Measurements from ENCODE around the gene TMEM117.
"Not testable (repeated sequence)": the region's sequence is repeated elsewhere in the genome, so short reads cannot be mapped to it uniquely, and the experiment has no call there.

TMEM117 gene

GRCh38 chr12:44126806-44127205, 290.9 kb downstream of the TMEM117 start:
- no peak for DNase-seq

- DNase-seq = no peak
Measured at GRCh38 chr12:44127966-44128710, 292.3 kb downstream of the TMEM117 start.

GRCh38 chr12:44143175-44143574, 307.3 kb downstream of the TMEM117 start:
- no peak for DNase-seq

GRCh38 chr12:44148936-44149335, 313.1 kb downstream of the TMEM117 start:
- no peak for DNase-seq

- no peak for DNase-seq
Measured at GRCh38 chr12:44154128-44154527, 318.2 kb downstream of the TMEM117 start.

- no peak for DNase-seq
Measured at GRCh38 chr12:44155358-44155757, 319.5 kb downstream of the TMEM117 start.

- DNase-seq = no peak
Measured at GRCh38 chr12:44157359-44157758, 321.5 kb downstream of the TMEM117 start.

- no peak for DNase-seq
Measured at GRCh38 chr12:44158746-44159145, 322.9 kb downstream of the TMEM117 start.

GRCh38 chr12:44159216-44159615, 323.3 kb downstream of the TMEM117 start:
- no peak for DNase-seq

- no peak for DNase-seq
Measured at GRCh38 chr12:44159862-44160261, 324.0 kb downstream of the TMEM117 start.

GRCh38 chr12:44162961-44163360, 327.1 kb downstream of the TMEM117 start:
- no peak for DNase-seq

- DNase-seq = no peak
Measured at GRCh38 chr12:44174053-44174452, 338.2 kb downstream of the TMEM117 start.

GRCh38 chr12:44184499-44185206, 348.8 kb downstream of the TMEM117 start:
- no peak for DNase-seq

- no peak for DNase-seq
Measured at GRCh38 chr12:44193281-44193680, 357.4 kb downstream of the TMEM117 start.

- DNase-seq = not testable (repeated sequence)
Measured at GRCh38 chr12:44195719-44196118, 359.8 kb downstream of the TMEM117 start.

GRCh38 chr12:44206045-44206444, 370.2 kb downstream of the TMEM117 start:
- DNase-seq = no peak

GRCh38 chr12:44217146-44217883, 381.4 kb downstream of the TMEM117 start:
- no peak for DNase-seq

GRCh38 chr12:44223736-44224135, 387.9 kb downstream of the TMEM117 start:
- DNase-seq = no peak

- DNase-seq = no peak
Measured at GRCh38 chr12:44224399-44225148, 388.7 kb downstream of the TMEM117 start.

GRCh38 chr12:44225149-44225510, 389.2 kb downstream of the TMEM117 start:
- DNase-seq = no peak

- no peak for DNase-seq
Measured at GRCh38 chr12:44227616-44228015, 391.7 kb downstream of the TMEM117 start.

- no peak for DNase-seq
Measured at GRCh38 chr12:44229846-44230245, 394.0 kb downstream of the TMEM117 start.

- no peak for DNase-seq
Measured at GRCh38 chr12:44235674-44236073, 399.8 kb downstream of the TMEM117 start.
